Neural cell (in vitro differentiated cells): ENCODE results near the gene ZRANB3.

ENCODE experiments used
- EP300 ChIP-seq: fragments of 450-650 bp; conservative IDR thresholded peaks from 2 replicates; pipeline ENCODE4 v1.6.1; 2014; ENCODE audit warnings: antibody characterized with exemption, mild to moderate bottlenecking, moderate library complexity; ENCODE audit not compliant: poor library complexity, severe bottlenecking
- EZH2 ChIP-seq: fragments of 200-600, 300-800 bp; shearing (Covaris generic), sonication (generic); IDR thresholded peaks from 2 replicates; pipeline ENCODE4 v1.6.1; 2014; ENCODE audit warnings: antibody characterized with exemption, low read length, borderline replicate concordance, mild to moderate bottlenecking; ENCODE audit not compliant: insufficient read depth, poor library complexity, severe bottlenecking
- POLR2AphosphoS5 ChIP-seq: IDR thresholded peaks from 2 replicates; pipeline ENCODE4 v1.6.1; 2012
- RAD21 ChIP-seq: fragments of 450-650 bp; conservative IDR thresholded peaks from 2 replicates; pipeline ENCODE4 v1.6.1; 2014; ENCODE audit warnings: antibody characterized with exemption, mild to moderate bottlenecking, moderate library complexity
- TAF1 ChIP-seq: IDR thresholded peaks from 2 replicates; pipeline ENCODE4 v1.6.1; 2012; ENCODE audit warnings: low read depth
- TF ChIP-seq, protein P1 (sequence below): fragments of 450-650 bp; IDR thresholded peaks from 2 replicates; pipeline ENCODE4 v1.5.1; 2014; ENCODE audit warnings: antibody characterized with exemption, mild to moderate bottlenecking, moderate library complexity; ENCODE audit not compliant: poor library complexity, severe bottlenecking
- TF ChIP-seq, protein P2 (sequence below): IDR thresholded peaks from 2 replicates; pipeline ENCODE4 v1.6.1; 2012; ENCODE audit warnings: borderline replicate concordance

DNA sequence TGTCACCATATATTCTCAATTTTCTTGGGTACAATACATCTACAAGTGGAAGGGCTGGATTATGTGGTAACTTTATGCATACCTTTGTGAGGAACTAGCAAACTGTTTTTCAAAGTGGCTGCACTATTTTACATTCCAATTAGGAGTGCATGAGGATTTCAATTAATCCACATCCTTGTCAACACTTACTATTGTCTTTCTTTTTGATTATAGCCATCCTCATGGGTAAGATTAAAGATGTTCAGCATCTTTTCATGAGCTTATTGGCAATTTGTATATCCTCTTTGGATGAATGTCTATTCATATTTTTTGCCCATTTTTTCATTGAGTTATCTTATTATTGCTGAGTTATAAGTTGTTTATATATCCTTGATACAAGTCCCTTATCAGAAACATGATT is 73.7 kb downstream of the ZRANB3 start:
- TF ChIP-seq POLR2AphosphoS5: no peak
- TF ChIP-seq, protein P1, sequence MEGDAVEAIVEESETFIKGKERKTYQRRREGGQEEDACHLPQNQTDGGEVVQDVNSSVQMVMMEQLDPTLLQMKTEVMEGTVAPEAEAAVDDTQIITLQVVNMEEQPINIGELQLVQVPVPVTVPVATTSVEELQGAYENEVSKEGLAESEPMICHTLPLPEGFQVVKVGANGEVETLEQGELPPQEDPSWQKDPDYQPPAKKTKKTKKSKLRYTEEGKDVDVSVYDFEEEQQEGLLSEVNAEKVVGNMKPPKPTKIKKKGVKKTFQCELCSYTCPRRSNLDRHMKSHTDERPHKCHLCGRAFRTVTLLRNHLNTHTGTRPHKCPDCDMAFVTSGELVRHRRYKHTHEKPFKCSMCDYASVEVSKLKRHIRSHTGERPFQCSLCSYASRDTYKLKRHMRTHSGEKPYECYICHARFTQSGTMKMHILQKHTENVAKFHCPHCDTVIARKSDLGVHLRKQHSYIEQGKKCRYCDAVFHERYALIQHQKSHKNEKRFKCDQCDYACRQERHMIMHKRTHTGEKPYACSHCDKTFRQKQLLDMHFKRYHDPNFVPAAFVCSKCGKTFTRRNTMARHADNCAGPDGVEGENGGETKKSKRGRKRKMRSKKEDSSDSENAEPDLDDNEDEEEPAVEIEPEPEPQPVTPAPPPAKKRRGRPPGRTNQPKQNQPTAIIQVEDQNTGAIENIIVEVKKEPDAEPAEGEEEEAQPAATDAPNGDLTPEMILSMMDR: no peak
- TF ChIP-seq, protein P2, sequence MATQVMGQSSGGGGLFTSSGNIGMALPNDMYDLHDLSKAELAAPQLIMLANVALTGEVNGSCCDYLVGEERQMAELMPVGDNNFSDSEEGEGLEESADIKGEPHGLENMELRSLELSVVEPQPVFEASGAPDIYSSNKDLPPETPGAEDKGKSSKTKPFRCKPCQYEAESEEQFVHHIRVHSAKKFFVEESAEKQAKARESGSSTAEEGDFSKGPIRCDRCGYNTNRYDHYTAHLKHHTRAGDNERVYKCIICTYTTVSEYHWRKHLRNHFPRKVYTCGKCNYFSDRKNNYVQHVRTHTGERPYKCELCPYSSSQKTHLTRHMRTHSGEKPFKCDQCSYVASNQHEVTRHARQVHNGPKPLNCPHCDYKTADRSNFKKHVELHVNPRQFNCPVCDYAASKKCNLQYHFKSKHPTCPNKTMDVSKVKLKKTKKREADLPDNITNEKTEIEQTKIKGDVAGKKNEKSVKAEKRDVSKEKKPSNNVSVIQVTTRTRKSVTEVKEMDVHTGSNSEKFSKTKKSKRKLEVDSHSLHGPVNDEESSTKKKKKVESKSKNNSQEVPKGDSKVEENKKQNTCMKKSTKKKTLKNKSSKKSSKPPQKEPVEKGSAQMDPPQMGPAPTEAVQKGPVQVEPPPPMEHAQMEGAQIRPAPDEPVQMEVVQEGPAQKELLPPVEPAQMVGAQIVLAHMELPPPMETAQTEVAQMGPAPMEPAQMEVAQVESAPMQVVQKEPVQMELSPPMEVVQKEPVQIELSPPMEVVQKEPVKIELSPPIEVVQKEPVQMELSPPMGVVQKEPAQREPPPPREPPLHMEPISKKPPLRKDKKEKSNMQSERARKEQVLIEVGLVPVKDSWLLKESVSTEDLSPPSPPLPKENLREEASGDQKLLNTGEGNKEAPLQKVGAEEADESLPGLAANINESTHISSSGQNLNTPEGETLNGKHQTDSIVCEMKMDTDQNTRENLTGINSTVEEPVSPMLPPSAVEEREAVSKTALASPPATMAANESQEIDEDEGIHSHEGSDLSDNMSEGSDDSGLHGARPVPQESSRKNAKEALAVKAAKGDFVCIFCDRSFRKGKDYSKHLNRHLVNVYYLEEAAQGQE: no peak
- no peak for TF ChIP-seq TAF1
- TF ChIP-seq RAD21: no peak
- no peak for TF ChIP-seq EP300
- no peak for TF ChIP-seq EZH2
